Pancreas (tissue), 10 donors: ENCODE measurements around the gene GIMAP7. TPM values are rescaled to one million over a fixed set of nuclear protein-coding genes. Genes with fewer than 3 reads are reported as not detected.

Experiments
- ATAC-seq, 4 donors: fragments of 200-7000 bp; cut with Tn5 transposase; one replicate each; pipeline versions ENCODE4 v1.8.0 to v1.9.1; 2020; ENCODE audit warnings: mild to moderate bottlenecking in 4 of 4, moderate library complexity in 4 of 4
- DNase-seq, 6 donors: peaks; one replicate each; pipeline ENCODE4 v3.0.0-alpha.2; 2020
- FAIRE-seq: peaks from 2 replicates; lab custom pipeline; 2012; peaks lifted over from hg19 to GRCh38; lab: Jason Lieb, UNC
- H3K27ac ChIP-seq, 4 donors: fragments of 200-600 bp; sonication (generic); 1 replicate in 3 of 4; 2 replicates in 1 of 4; pipeline versions ENCODE4 v1.5.0 to v1.8.0; 2020
- H3K27me3 ChIP-seq, 4 donors: fragments of 200-600 bp; one replicate each; pipeline ENCODE4 v1.8.0; 2021
- H3K36me3 ChIP-seq, 3 donors: fragments of 200-600 bp; sonication (generic) in 1 of 3; one replicate each; pipeline versions ENCODE4 v1.5.0 to v1.8.0; 2020 to 2021
- H3K4me1 ChIP-seq, 3 donors: fragments of 200-600 bp; one replicate each; pipeline ENCODE4 v1.8.0; 2021
- H3K4me3 ChIP-seq, 4 donors: fragments of 200-600 bp; sonication (generic) in 2 of 4; one replicate each; pipeline versions ENCODE4 v1.5.0 to v1.8.0; 2020 to 2021
- H3K9me3 ChIP-seq, 4 donors: fragments of 200-600 bp; one replicate each; pipeline ENCODE4 v1.8.0; 2021
- CTCF ChIP-seq, 4 donors: fragments of 200-600 bp; sonication (generic) in 3 of 4; IDR thresholded peaks; one replicate each; pipeline versions ENCODE4 v1.5.0 to v1.8.0; 2021; ENCODE audit warnings: antibody characterized with exemption in 4 of 4
- whole genome bisulfite sequencing, 2 donors: extraction: QIAGEN DNeasy Blood & Tissue Kit; methylation state at CpG; one replicate each; pipeline ENCODE4 v1.1.7; 2013; 5-methylcytosine and 5-hydroxymethylcytosine counted together
- intact Hi-C, 3 donors: fragments of 100-400 bp; cut with DNase I; formaldehyde crosslinking; loops; one replicate each; pipeline versions ENCODE4 v1.11.1 to v1.14.2; 2022
- polyA plus RNA-seq, 2 donors: library from polyadenylated mRNA; stranded (reverse); fragments of 200-250 nt; gene quantifications; one replicate each; pipeline ENCODE4 v1.2.3, GENCODE V29; 2013
- total RNA-seq, 6 donors: library from RNA; stranded (reverse); fragmentation: NEBNext Ultra II Directional in 4 of 6; extraction: Animal tissue kit (Norgen Biotek cat#: 25700) in 4 of 6; gene quantifications; one replicate each; pipeline versions ENCODE4 v1.2.1 to v1.2.4, GENCODE V29; 2021 to 2023
- donor health status: healthy with polysubstance abuse.
- donor health status: DM: no; HTN: no; CAD: no; lungs with moderate emphysema.
- donor health status: DM: no; HTN: no; CAD: no.
- donor health status: control.
- donor health status: control.
- donor health status: Bipolar disorder and iron deficiency.
- donor health status: DM: yes; HTN: yes; CAD: no.
- donor health status: DM: no; HTN: no; CAD: no.
- donor health status: DM: no; HTN: no; CAD: no.
- donor health status: DM: yes; HTN: yes; CAD: no.

GIMAP7 gene
- total and polyA plus RNA-seq, 8 donors: 1.1 to 12.3 (median 4.8) TPM

GRCh38 chr7:150507947-150508602, 6.6 kb upstream of the GIMAP7 start:
- WGBS, 2 donors: 86% methylated on average over 4 of the region's 4 CpGs
- no peaks in the 10 kb centered on the region for H3K27me3 ChIP-seq
- no peaks in the 10 kb centered on the region for H3K36me3 ChIP-seq
- H3K4me1 ChIP-seq: no peaks in the 10 kb centered on the region
- no peak overlapping the region for H3K27ac ChIP-seq
- H3K9me3 ChIP-seq: no peaks in the 10 kb centered on the region
- DNase-seq (no peak), FAIRE-seq (no peak), ATAC-seq (no peak)
- no peak for TF ChIP-seq CTCF (IDR thresholded peaks at IDR 0.05)
- intact Hi-C loops: no loop called here
- H3K4me3 ChIP-seq: no peak overlapping the region

GRCh38 chr7:150511048-150511447, 3.6 kb upstream of the GIMAP7 start:
- no peak for FAIRE-seq

GRCh38 chr7:150513758-150514157, 914 bp upstream of the GIMAP7 start:
- WGBS, 2 donors: 90 to 96% methylated on average over 17 of the region's 17 CpGs
- no peaks in the 10 kb centered on the region for H3K9me3 ChIP-seq
- no peaks in the 10 kb centered on the region for H3K27me3 ChIP-seq
- no peak overlapping the region for H3K27ac ChIP-seq
- ATAC-seq (no peak), FAIRE-seq (no peak), DNase-seq (no peak)
- H3K4me1 ChIP-seq: no peaks in the 10 kb centered on the region
- no peaks in the 10 kb centered on the region for H3K36me3 ChIP-seq
- H3K4me3 ChIP-seq: no peak overlapping the region
- TF ChIP-seq CTCF (IDR thresholded peaks at IDR 0.05): no peak
- intact Hi-C loops: no loop called here

More at GRCh38 chr7:150511048-150511447, 3.6 kb upstream of the GIMAP7 start:
- H3K4me1 ChIP-seq: no peaks in the 10 kb centered on the region
- no peaks in the 10 kb centered on the region for H3K36me3 ChIP-seq
- WGBS, 2 donors: 55 to 56% methylated on average over 2 of the region's 2 CpGs
- ATAC-seq (no peak), DNase-seq (no peak)
- no peak overlapping the region for H3K4me3 ChIP-seq
- H3K27ac ChIP-seq: no peak overlapping the region
- H3K27me3 ChIP-seq: no peaks in the 10 kb centered on the region
- TF ChIP-seq CTCF (IDR thresholded peaks at IDR 0.05): no peak
- intact Hi-C loops: no loop called here
- H3K9me3 ChIP-seq: no peaks in the 10 kb centered on the region

- 74 to 76% methylated on average over 11 of the region's 11 CpGs for WGBS, 2 donors
- intact Hi-C loops: no loop called here
- peak overlapping the region in 3 of 4 donors; percentile 1 to 29 (median 1) for H3K4me3 ChIP-seq
- no peaks in the 10 kb centered on the region for H3K36me3 ChIP-seq
- H3K9me3 ChIP-seq: no peaks in the 10 kb centered on the region
- no peak for DNase-seq
- H3K27me3 ChIP-seq: peaks cover 0 to under 1% (median 0%) of the 10 kb centered on the region in 4 donors
- TF ChIP-seq CTCF (IDR thresholded peaks at IDR 0.05): no peak
- peak overlapping the region in 1 of 4 donors; percentile 5 for H3K27ac ChIP-seq
- FAIRE-seq: no peak
- no peaks in the 10 kb centered on the region for H3K4me1 ChIP-seq
- ATAC-seq: peak in 1 of 4 donors; percentile 35
Measured at GRCh38 chr7:150515248-150516147, 826 bp downstream of the GIMAP7 start.
